ENCODE results near the gene USP33.

DNA sequence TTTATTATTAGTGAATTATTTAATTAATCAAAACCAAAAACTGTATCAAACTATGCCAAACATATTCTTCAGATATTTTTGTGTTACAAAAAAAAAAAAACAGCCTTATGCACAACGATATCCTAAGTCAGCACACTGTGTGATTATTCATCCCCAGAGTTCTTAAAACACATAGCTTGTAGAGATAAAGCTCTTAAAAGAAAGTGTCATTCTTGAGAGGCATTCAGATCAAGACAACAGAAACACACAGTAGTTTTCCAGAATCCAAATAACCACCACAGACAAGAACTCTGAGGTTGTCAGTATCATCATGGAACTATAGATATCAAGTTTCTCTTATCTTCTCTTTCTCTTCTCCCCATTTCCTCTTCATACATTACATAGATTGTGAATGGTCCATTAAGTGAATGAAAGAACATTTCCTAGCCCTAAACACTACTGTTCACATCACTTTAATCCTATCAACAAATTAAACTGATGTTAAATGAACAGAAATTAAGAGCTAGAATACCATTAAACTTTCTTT, 90.7 kb downstream of the USP33 start:
- TF ChIP-seq, protein P1, sequence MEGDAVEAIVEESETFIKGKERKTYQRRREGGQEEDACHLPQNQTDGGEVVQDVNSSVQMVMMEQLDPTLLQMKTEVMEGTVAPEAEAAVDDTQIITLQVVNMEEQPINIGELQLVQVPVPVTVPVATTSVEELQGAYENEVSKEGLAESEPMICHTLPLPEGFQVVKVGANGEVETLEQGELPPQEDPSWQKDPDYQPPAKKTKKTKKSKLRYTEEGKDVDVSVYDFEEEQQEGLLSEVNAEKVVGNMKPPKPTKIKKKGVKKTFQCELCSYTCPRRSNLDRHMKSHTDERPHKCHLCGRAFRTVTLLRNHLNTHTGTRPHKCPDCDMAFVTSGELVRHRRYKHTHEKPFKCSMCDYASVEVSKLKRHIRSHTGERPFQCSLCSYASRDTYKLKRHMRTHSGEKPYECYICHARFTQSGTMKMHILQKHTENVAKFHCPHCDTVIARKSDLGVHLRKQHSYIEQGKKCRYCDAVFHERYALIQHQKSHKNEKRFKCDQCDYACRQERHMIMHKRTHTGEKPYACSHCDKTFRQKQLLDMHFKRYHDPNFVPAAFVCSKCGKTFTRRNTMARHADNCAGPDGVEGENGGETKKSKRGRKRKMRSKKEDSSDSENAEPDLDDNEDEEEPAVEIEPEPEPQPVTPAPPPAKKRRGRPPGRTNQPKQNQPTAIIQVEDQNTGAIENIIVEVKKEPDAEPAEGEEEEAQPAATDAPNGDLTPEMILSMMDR (IDR thresholded peaks at IDR 0.05): no peak
- TF ChIP-seq POLR2AphosphoS5 (IDR thresholded peaks at IDR 0.05; ENCODE audit: insufficient read depth in 1 of 2, low read depth in 1 of 2): no peak
- TF ChIP-seq POLR2A (IDR thresholded peaks at IDR 0.05): no peak
